Activated naive CD8-positive, alpha-beta T cell treated with anti-CD3 and anti-CD28 coated beads, Interleukin-2, amount 50 U/mL, for 16 hours (primary cell): ENCODE results near the gene NPTX1.

Source experiments
- DNase-seq: peaks from one replicate; pipeline ENCODE4 v3.0.0-alpha.2; 2020; ENCODE audit warnings: low read depth, low spot score

NPTX1 gene

GRCh38 chr17:80479246-80479566 is 2.8 kb upstream of the NPTX1 start:
- no peak for DNase-seq

GRCh38 chr17:80478487-80479245 is 2.3 kb upstream of the NPTX1 start:
- no peak for DNase-seq

GRCh38 chr17:80477647-80478478 is 1.5 kb upstream of the NPTX1 start:
- DNase-seq, result no peak

GRCh38 chr17:80476877-80477646 is 655 bp upstream of the NPTX1 start:
- no peak for DNase-seq

GRCh38 chr17:80474961-80475909 is 1.2 kb downstream of the NPTX1 start:
- no peak for DNase-seq

- DNase-seq, result no peak
Observed at GRCh38 chr17:80474231-80474960, 2.0 kb downstream of the NPTX1 start.

- no peak for DNase-seq
Observed at GRCh38 chr17:80473701-80474100, 2.7 kb downstream of the NPTX1 start.

GRCh38 chr17:80472996-80473395 is 3.4 kb downstream of the NPTX1 start:
- no peak for DNase-seq

- DNase-seq, result no peak
Observed at GRCh38 chr17:80471922-80472321, 4.5 kb downstream of the NPTX1 start.

GRCh38 chr17:80470603-80471002 is 5.8 kb downstream of the NPTX1 start:
- no peak for DNase-seq

GRCh38 chr17:80469667-80470066 is 6.7 kb downstream of the NPTX1 start:
- no peak for DNase-seq

- DNase-seq, result no peak
Observed at GRCh38 chr17:80468781-80469493, 7.5 kb downstream of the NPTX1 start.

GRCh38 chr17:80468242-80468641 is 8.2 kb downstream of the NPTX1 start:
- DNase-seq, result no peak

GRCh38 chr17:80466188-80466705 is 10.2 kb downstream of the NPTX1 start:
- no peak for DNase-seq

- no peak for DNase-seq
Observed at GRCh38 chr17:80465327-80465974, 11.0 kb downstream of the NPTX1 start.

- no peak for DNase-seq
Observed at GRCh38 chr17:80464486-80464885, 11.9 kb downstream of the NPTX1 start.

- DNase-seq, result no peak
Observed at GRCh38 chr17:80463784-80464400, 12.5 kb downstream of the NPTX1 start.

GRCh38 chr17:80461528-80462160 is 14.8 kb downstream of the NPTX1 start:
- no peak for DNase-seq
